Measurements from ENCODE around the gene EMP1.

Gene EMP1

GRCh38 chr12:13173012-13173932 lies 23.3 kb upstream of the EMP1 start:
- DNase-seq (ENCODE audit: low read depth in 2 of 2), result no peak

GRCh38 chr12:13175499-13175898 lies 21.0 kb upstream of the EMP1 start:
- DNase-seq (ENCODE audit: low read depth in 2 of 2), result no peak

DNA sequence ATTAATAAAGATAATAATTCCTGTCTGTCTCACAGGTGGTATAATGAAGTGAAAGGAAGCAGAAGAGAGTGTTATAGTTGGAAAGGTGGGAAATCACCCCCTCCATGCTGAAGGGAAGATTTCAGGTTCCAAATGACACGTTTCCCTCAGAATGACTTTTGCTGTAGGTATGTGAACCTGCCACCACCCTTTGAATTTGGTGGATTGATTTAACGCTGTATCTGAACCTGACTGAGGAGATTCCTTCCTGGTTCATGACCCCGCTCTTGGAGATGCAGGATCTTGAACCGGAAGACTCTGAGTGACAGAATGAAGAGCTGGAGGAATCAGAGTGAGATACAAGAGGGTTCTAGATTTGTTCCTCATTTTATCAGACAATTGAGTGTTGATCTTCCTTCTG lies 20.3 kb upstream of the EMP1 start:
- DNase-seq (ENCODE audit: low read depth in 2 of 2), result no peak

GRCh38 chr12:13177373-13177772 lies 19.2 kb upstream of the EMP1 start:
- DNase-seq (ENCODE audit: low read depth in 2 of 2), result no peak

GRCh38 chr12:13177906-13178305 lies 18.6 kb upstream of the EMP1 start:
- no peak for DNase-seq (ENCODE audit: low read depth in 2 of 2)

DNA sequence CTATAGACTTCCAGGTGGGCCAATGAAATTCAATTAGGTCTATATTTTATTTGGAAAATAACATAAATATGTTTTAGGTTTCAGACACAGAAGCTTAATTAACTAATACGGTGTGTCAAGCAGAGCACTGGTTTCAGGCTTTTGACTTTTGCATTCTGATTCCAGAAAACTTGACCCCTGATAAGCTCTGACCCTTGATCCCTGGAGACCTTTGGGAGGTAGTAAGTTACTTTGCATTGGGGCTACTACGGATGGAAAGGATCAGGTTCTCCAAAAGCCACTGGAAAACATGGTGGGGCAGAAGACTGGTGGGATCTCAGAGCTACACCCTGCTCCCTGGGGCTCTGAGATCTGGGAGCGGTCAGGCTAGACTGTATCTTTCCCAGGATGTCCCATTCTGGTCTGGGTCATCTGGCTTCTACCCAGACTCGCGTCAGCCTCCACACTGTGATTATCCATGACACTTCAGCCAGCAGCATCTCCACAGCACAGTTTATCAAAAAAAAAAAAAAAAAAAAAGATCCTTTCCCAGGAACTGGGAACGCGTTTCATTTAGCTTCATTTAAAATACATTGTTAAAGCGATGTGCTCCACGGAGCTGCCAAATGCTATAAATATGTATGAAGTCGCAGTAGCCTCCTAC lies 17.8 kb upstream of the EMP1 start:
- DNase-seq (ENCODE audit: low read depth in 2 of 2), result no peak

DNA sequence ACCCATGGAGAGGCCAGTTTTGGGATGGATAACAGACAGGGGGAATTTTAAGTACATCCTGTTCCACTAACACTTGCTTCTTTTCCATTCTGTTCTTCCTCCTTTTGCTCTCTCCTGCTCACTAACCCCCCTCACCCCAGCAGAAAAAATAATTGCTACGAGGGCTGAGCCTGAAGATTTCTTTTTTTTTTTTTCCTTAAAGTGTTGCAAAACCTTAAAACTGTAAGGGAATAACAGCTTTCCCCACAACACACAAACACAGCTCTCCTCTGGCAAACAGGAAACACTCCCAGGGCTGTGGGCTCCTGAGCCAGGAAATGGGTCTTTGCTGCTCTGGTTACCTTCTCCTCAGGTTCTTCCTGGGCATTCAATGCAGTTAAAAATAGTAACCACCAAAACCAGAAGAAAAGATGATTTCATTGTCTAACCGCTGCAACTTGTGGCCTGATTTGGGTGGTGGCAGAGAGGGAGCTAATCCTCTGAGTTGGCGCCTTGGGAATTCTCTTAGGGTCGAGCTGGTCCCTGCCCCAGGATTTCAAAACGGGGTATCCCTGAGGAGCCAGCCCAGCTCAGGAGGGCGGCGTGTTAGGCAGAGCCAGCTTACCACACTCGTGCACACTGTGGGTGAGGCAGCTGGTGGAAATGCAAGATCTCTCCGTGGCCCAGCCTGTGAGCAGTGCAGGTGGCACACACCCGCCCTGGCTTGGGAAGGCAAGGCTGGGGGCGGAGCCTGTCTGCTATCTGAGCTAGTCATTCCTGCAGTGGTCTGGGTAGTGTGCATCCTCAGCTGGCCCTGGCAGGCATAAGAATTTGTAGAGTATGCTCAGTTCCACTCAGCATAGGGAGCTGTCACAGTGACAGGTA lies 17.1 kb upstream of the EMP1 start:
- DNase-seq (ENCODE audit: low read depth in 2 of 2), result peak; percentile 46 to 53

- no peak for DNase-seq (ENCODE audit: low read depth in 2 of 2)
Measured at GRCh38 chr12:13181375-13182070, 15.0 kb upstream of the EMP1 start.

DNA sequence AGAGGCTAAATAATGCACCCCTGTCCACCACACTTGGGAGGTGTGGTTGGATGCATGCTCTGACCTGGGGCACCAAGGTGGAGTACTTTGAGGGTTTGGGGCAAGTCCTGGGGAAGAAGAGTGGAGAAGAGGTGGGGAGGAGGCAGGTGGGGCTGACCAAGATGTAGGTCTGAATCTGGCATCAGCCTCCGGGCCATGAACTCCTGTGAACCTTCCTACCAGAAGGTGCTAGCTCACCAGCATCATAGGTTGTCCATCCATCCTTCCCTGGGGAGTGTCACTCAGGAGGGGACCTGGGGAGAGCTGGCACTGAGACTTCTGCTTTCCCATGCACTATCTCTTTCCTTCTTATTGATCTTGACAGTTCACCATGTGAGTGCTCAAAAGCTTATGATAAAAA lies 13.6 kb upstream of the EMP1 start:
- DNase-seq (ENCODE audit: low read depth in 2 of 2), result no peak

DNA sequence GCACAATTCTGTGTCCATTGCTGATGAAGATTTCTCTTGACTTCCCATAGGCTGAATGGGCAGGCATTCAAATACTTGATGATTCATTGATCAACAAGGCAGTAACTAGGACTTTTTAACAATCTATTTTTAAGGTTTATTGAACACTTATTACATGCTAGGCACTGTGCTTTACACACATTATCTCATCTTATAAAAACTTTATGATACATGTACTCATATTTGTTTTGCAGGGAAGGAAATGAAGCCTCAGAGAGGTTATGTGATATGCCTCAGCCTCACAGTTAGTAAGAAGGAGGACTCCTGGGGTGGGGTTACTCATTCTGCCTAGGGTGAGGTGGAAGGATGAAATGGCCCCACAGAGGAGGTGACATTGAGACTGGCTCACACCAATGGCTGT lies 12.9 kb upstream of the EMP1 start:
- DNase-seq (ENCODE audit: low read depth in 2 of 2), result no peak

- no peak for DNase-seq (ENCODE audit: low read depth in 2 of 2)
Measured at GRCh38 chr12:13186302-13186701, 10.2 kb upstream of the EMP1 start.

DNA sequence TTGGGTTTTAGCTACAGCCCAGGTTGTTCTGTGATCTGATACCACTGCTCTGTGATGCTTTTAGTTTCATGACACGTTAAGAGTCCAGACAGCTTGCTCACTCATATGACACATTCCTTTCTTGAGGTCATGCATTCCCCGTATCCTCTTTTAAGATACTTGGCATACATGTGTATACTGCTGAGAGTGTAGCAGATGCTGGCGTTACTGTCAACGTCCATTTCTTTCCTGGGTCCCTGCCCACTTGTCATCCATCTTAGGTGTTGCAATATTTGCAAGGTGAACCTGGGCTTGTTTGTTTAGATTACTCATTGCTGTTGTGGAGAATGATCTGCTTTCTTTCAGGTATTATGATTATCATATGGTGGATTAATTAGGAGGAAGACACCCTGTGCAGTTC lies 9.1 kb upstream of the EMP1 start:
- DNase-seq (ENCODE audit: low read depth in 2 of 2), result no peak

DNA sequence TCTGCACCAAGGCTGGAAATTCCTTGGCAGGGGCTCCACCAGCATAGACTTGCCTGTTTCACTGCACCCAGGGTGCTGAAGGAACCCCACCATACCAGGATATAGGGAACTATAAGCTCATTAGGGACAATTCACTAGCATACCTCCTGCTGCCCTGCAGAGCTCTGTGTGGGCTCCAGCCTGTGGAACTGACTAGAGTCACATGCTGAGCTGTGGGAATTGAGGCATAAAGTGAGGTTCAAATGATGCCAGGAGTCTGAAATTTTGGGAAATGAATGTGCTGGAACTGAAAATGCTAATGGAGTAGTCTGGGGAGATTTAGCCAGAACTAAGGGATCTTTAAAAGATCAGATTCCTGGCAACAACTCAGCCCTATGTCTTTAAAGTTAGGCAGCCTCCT lies 7.3 kb upstream of the EMP1 start:
- no peak for DNase-seq (ENCODE audit: low read depth in 2 of 2)

DNA sequence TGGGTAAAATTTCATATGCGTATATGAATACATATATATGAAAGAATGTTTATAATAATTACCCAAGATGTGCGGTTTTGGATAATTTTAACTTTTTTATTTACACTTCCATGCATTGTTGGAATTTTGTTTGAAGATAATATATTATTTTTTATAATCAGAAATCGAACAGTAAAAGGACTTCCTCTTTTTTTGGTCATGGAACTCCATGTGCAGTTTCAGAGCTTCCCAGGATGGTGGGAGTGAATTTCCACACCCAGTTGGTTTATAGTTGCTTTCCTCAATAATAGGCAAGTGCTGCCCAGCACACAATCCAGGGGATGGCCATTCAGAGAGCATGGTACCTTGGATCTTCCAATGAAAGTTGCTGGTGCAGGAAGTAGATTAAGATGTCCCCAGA lies 6.3 kb upstream of the EMP1 start:
- no peak for DNase-seq (ENCODE audit: low read depth in 2 of 2)

DNA sequence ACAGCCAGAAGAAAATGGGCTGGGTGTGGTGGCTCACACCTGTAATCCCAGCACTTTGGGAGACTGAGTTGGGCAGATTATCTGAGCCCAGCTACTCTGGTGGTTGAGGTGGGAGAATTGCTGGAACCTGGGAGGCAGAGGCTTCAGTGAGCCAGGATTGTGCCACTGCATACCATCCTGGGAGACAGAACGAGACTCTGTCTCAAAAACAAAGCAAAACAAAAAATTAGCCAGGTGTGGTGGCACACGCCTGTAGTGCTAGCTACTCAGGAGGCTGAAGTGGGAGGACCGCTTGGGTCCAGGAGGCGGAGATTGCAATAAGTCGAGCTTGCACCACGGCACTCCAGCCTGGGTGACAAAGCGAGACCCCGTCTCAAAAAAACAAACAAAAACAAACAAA lies 3.8 kb upstream of the EMP1 start:
- no peak for DNase-seq (ENCODE audit: low read depth in 2 of 2)

DNA sequence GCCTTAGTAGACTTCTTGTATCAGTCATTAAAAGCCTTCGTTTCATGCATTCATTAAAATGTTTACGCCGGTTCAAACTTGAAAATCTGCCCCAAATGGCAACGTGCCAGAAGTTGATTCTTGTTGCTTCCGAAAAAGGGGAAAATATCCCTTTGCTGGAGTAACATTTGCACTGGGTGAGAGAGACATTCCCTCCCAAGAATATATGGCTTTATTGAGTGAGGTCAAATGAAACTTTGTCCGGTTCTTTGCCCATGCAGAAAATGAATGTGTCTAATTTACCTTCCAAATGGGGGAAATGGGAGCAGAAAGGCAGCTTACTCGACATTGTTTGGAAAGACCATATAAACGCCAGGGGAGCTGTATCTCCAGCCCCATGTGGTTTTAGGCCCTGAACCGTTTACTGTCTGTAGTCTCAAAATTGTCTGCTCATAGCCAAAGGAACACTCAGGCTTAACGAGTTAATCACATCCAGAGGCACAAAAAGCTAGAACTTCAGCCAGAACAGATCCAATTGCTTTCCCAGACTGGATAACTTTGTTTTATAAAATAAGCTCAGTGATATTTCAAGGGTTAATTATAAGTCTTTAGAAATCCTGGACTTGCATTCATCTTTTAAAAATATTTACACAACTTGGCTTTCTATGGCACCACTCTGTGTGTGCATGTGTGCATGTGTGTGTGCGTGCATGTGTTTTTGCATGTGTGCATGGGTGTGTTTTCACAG lies 2.9 kb upstream of the EMP1 start:
- DNase-seq (ENCODE audit: low read depth in 2 of 2), result no peak

DNA sequence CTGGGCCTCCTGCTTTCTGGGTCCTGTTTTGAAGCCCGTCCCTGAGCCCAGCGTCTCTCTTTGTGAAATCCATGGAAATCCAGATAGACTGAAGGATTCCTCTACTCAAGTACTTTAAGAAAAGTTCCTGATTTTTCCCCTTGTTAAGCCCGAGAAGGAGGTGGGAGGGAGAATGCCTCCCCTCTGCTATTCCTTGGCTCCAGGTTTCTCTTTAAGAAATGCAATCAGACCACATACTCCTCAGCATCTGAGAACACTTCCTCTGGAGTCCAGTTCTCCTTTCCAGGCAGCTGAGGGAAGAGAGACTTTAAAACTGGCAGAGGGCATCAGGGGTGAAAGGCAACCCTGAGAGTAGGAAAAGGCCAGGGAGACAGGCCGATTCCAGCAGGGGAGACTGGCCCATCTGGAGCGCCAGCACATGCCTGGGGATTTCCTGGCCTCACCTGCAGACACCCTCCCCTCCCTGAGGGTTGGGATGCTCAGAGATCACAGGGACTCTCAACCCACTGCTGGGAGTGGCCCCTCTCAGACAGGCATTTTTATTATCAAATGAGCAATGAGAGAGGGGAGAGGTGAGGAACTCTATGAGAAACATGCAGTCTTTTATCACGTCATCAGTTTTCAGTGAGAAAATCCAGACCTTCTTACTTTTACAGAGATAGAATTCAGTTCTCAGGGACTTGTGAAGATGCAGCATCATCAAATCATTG lies 2.0 kb upstream of the EMP1 start:
- DNase-seq (ENCODE audit: low read depth in 2 of 2), result no peak

GRCh38 chr12:13195250-13195649 lies 1.3 kb upstream of the EMP1 start:
- no peak for DNase-seq (ENCODE audit: low read depth in 2 of 2)

GRCh38 chr12:13195785-13196129 lies 769 bp upstream of the EMP1 start:
- no peak for DNase-seq (ENCODE audit: low read depth in 2 of 2)

- no peak for DNase-seq (ENCODE audit: low read depth in 2 of 2)
Measured at GRCh38 chr12:13197032-13197431, 506 bp downstream of the EMP1 start.

All from stimulated activated CD8-positive, alpha-beta memory T cell treated with anti-CD3 and anti-CD28 coated beads, Interleukin-7, amount 100 ng/mL, for 4 hours (primary cell).